Activated CD4-positive, CD25-positive, alpha-beta regulatory T cell treated with anti-CD3 and anti-CD28 coated beads, Interleukin-2, amount 50 U/mL, for 24 hours (primary cell): ENCODE measurements around the gene PPM1D.
"Not testable (repeated sequence)": the region's sequence is repeated elsewhere in the genome, so short reads cannot be mapped to it uniquely, and the experiment has no call there.

Source experiments
- ATAC-seq, 2 donors: fragments of 150-1000 bp; cut with Tn5 transposase; one replicate each; pipeline ENCODE4 v1.10.0; 2021; ENCODE audit warnings: mild to moderate bottlenecking in 1 of 2, moderate library complexity in 1 of 2

The PPM1D gene

DNA sequence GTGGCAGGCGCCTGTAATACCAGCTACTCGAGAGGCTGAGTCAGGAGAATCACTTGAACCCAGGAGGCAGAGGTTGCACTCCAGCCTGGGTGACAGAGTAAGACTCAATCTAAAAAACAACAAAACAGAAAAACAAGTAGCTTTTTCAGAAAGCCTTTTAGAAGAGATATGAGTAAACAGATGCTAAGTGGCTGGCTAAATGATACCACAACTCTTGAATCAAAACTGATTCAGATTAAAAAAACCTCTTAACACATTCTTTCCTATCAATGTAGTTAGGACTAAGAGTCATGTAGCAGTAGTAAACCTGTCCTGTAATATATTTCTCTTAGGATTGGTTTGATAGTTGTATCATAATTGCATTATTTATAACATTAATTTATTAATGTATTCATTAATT lies 23.0 kb downstream of the PPM1D start:
- peak in 1 of 2 donors; percentile 51 for ATAC-seq

DNA sequence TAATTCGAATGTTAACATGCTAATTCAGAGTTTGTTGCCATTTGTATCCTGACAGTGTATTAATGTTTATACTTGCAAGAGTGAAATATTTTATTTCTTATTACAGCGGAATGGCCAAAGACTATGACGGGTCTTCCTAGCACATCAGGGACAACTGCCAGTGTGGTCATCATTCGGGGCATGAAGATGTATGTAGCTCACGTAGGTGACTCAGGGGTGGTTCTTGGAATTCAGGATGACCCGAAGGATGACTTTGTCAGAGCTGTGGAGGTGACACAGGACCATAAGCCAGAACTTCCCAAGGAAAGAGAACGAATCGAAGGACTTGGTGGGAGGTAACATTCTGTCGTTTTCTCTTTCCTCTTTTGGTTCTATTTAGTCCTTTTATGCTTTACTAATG lies 23.4 kb downstream of the PPM1D start:
- ATAC-seq: no peak

DNA sequence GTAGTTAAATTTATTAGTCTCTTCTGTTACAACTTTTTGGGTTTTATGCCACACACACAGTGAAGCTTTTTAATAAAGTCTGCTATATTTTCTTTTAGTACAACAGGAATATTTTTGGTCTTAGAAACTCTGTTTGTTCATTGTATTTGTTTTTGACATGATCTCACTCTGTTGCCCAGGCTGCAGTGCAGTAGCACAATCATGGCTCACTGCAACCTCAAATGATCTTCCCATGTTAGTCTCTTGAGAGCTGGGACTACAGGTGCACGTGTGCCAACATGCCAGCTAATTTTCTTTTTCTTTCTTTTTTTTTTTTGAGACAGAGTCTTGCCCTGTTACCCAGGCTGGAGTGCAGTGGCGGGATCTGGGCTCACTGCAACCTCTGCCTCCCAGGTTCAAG lies 27.1 kb downstream of the PPM1D start:
- ATAC-seq: no peak

GRCh38 chr17:60628252-60628889 lies 28.4 kb downstream of the PPM1D start:
- no peak for ATAC-seq

DNA sequence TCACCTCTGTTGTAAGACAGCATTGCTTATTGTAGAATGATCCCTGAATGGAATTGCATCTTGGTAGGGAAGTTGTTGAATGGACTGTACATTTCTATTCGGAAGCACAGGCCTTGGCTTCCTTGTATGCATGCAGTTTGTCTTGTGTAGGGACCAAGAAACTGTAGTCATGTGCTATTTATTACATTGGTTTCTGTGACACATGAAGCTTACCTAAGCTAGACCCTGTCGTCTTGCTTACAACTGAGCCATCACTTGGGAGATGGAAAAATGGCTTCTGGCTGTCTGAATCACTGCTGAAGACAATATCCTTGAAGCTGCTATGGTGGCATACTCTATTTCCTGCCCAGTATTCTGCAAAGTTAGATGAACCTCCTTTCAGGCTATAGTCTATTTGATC lies 29.1 kb downstream of the PPM1D start:
- no peak for ATAC-seq

- ATAC-seq: no peak
Observed at GRCh38 chr17:60630352-60630751, 30.4 kb downstream of the PPM1D start.

- ATAC-seq: no peak
Observed at GRCh38 chr17:60631119-60631518, 31.1 kb downstream of the PPM1D start.

DNA sequence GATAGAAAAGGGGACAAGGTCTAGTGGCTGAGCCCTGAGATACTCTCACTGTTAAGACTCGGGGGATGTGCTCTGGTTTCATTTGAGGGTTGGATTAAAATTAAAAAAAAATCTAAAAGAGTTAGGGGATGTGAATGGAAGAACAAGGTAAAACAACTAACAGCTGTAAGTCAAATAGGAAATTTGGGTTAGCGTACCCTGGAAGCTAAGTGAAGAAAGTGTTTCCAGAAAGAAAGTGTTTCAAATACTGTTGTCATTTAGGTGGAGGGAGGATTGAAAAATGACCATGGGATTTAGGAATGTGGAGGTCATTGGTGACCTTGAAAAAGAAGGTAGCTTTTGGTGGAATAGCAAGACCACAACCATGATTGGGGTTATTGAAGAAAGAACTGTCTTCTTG lies 37.7 kb downstream of the PPM1D start:
- no peak for ATAC-seq

DNA sequence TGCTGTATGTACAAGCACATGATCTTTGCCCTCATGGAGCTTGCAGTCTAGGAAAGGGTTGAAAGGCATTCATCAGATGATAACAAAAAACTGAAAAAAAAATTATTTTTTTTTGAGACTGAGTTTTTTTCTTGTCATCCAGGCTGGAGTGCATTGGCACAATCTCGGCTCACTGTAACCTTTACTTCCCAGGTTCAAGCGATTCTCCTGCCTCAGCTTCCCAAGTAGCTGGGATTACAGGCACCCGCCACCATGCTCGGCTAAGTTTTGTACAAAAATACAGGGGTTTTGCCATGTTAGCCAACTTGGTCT lies 39.0 kb downstream of the PPM1D start:
- no peak for ATAC-seq

GRCh38 chr17:60640503-60640902 lies 40.5 kb downstream of the PPM1D start:
- no peak for ATAC-seq

DNA sequence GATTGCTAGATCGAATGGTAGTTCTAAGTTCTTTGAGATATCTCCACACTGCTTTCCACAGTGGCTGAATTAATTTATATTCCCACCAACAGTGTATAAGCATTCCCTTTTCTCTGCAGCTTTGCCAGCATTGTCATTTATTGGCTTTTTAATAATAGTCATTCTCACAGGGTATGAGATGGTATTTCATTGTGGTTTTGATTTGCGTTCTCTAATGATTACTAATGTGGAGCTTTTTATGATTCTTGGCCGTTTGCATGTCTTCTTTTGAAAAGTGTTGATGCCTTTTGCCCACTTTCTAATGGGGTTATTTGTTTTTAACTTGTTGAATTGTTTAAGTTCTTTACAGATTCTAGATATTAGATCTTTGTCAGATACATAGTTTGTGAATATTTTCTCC lies 41.1 kb downstream of the PPM1D start:
- no peak for ATAC-seq

- ATAC-seq: peak; percentile 53 to 64
Observed at GRCh38 chr17:60641810-60642220, 41.8 kb downstream of the PPM1D start.

DNA sequence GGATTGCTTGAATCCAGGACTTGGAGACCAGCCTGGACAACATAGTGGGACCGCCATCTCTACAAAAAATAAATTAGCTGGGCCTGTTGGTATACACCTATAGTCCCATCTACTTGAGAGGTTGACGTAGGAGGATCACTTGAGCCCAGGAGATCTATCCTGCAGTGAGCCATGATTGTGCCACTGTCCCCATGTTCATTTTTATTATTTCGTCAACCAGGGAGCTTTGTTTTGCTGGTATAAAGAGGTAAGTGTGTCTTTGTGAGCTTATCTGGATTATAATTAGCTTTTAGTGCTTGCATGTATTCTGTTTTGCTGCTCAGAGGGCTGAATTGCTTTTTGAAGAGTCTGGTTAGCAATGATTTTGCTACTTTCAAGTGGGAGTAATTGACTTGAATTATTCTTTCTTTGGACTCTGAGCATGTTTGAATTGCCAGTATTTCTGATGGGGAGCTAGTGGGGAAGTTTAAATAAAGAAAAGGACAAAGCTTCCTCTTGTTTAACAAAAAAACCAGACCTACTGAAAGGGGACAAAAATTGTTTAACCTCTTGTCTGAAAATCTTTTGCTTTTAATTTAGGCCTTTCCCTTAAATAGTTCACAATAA lies 46.0 kb downstream of the PPM1D start:
- ATAC-seq: no peak

DNA sequence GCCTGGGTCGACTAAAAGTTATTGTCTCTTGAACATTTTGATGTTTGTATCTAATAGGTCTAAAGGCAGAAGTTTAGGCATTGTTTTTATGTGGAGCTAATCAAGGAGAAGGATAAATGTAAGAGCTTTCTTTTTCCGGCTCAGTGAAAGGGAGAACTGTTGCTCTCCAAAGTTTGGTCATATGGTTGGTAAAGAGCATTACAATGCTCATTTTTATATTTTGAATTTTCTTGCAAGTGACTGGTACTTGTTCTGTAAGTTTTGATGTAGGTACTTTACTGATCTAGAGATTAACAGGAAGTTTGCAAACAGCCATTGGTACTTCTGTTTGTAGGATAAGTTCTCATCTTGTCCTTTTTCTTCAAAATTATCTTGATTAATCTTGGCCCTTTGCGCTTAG lies 46.7 kb downstream of the PPM1D start:
- ATAC-seq: no peak

GRCh38 chr17:60647705-60648104 lies 47.7 kb downstream of the PPM1D start:
- ATAC-seq: no peak

- peak; percentile 73 to 90 for ATAC-seq
Observed at GRCh38 chr17:60652454-60653247, 52.7 kb downstream of the PPM1D start.

DNA sequence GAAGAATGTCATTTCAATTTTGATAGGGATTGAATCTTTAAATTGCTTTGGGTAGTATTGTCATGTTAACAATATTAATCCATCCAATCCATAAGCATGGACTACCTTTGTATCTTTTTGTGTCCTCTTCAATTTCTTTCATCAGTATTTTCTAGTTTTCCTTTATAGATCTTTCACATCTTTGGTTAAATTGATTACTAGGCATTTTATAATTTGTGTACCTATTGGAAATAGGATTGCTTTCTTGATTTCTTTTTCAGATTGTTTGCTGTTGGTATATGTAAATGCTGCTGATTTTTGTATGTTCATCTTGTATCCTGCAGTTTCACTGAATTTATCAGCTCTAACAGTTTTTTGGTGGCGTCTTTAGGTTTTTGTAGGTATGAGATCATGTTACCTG lies 53.6 kb downstream of the PPM1D start:
- ATAC-seq: no peak

GRCh38 chr17:60656499-60656898 lies 56.5 kb downstream of the PPM1D start:
- no peak for ATAC-seq

DNA sequence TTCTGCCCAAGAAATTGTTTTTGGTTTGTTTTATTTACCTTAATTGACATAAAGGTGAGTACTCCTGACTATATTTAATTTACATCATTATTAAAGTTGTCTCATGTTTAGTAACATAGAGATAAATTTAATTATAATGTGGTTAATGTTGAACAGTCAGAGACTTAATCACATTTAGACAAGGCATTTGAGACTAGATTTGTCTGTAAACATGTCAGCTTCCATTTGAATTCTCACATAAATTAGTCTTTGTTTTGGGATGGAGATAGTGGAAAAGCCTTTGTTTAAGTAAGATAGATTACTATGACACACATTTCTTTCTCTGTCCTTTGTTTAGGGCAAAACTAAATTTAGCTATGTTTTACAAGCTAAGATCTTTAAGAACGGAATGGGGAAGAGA lies 59.2 kb downstream of the PPM1D start:
- ATAC-seq: no peak

GRCh38 chr17:60661489-60661888 lies 61.5 kb downstream of the PPM1D start:
- no peak for ATAC-seq

GRCh38 chr17:60664022-60664421 lies 64.0 kb downstream of the PPM1D start:
- no peak for ATAC-seq

- no peak for ATAC-seq
Observed at GRCh38 chr17:60665602-60666001, 65.6 kb downstream of the PPM1D start.

DNA sequence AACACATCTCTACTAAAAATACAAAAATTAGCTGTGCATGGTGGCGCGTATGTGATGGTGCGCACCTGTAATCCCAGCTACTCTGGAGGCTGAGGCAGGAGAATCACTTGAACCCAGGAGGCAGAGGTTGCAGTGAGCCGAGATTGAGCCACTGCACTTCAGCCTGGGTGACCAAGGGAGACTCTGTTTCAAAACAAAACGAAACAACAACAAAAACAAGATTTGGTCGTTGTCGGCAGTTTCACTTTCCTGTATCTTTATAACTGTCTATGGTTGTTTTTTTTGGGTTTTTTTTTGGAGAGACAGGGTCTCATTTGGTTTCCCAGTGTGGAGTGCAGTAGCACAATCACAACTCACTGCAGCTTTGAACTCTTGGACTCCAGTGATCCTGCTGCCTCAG lies 68.7 kb downstream of the PPM1D start:
- ATAC-seq: not testable (repeated sequence)

DNA sequence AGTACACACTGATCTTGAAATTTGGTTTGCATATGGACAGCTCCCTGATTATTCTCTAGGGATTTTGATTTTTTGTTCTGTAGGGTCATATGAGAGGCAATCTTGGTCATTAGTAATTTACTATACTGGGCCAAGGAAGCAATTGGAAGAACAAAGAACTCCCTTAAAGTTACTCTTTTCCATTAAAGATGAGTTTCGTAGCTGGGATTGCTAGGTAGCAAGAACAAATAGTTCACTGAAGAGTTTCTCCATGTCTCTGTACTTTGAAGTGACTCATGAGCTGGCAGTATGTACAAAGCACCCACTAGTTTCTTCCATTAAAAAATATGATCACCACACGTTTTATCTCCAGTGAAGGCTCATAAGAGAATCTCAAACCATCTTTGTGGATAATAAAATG lies 71.5 kb downstream of the PPM1D start:
- ATAC-seq: no peak
